ENCODE data around the gene ARID5A. TPM values are rescaled to one million over a fixed set of nuclear protein-coding genes. Genes with fewer than 3 reads are reported as not detected.

The ARID5A gene
- total and polyA plus RNA-seq, 9 of the 15 experiments (the other 6 are each of a cell fraction or from before 2014, with no cell fraction given) = 0.14 to 12.5 (median 3.0) TPM

GRCh38 chr2:96501471-96501874 lies 35.1 kb upstream of the ARID5A start (continued):
- TF ChIP-seq, protein P1, sequence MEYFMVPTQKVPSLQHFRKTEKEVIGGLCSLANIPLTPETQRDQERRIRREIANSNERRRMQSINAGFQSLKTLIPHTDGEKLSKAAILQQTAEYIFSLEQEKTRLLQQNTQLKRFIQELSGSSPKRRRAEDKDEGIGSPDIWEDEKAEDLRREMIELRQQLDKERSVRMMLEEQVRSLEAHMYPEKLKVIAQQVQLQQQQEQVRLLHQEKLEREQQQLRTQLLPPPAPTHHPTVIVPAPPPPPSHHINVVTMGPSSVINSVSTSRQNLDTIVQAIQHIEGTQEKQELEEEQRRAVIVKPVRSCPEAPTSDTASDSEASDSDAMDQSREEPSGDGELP (CRISPR knock-in tag; IDR thresholded peaks at IDR 0.05; ENCODE audit: borderline replicate concordance) = no peak
- TF ChIP-seq ZNF318 (IDR thresholded peaks at IDR 0.05; ENCODE audit: borderline replicate concordance in 1 of 2, low read depth in 1 of 2) = no peak
- no peak for TF ChIP-seq BMI1 (IDR thresholded peaks at IDR 0.05; ENCODE audit: low read length)
- TF ChIP-seq HDAC8 (tag; IDR thresholded peaks at IDR 0.05) = no peak
- TF ChIP-seq RBBP5 (IDR thresholded peaks at IDR 0.05; ENCODE audit: borderline replicate concordance, insufficient read depth, low read length, poor library complexity, severe bottlenecking) = no peak
- no peak for TF ChIP-seq SMAD1 (IDR thresholded peaks at IDR 0.05; ENCODE audit: low read depth, low read length, partially characterized antibody)
- no peak for TF ChIP-seq CBX3 (IDR thresholded peaks at IDR 0.05; ENCODE audit: borderline replicate concordance in 1 of 2, low read length in 2 of 2)
